ENCODE data around the gene AOC1. TPM values are rescaled to one million over a fixed set of nuclear protein-coding genes. Genes with fewer than 3 reads are reported as not detected.

The AOC1 gene
- total and polyA plus RNA-seq, 2 of the 4 experiments (the other 2 are of a cell fraction): not detected

DNA sequence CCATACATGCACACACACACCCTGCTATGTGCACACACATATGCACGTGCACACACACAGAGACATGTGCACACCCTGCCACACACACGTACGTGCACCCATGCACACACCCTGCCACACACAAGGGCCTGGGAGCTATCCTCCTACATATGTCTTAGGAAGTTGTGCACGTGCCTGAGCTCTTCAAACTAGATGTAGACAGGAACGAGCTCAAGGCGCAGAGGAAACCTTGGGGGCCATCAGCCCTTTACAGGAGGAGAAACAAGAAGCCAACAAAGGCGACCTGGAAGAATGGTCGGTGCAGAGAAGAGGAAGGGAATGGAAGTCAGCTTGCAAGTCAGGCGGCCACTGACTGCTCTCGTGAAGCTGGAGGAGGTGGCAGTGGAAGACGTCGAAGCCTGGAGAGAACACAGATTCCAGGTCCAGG is 58.7 kb downstream of the AOC1 start:
- H3K18ac ChIP-seq (ENCODE audit: low read depth, low read length): no peak overlapping the region
- H2AK5ac ChIP-seq (ENCODE audit: low read depth, low read length): no peak overlapping the region
- no peak overlapping the region for H3K4ac ChIP-seq (ENCODE audit: low read depth, low read length)
- H3K9me3 ChIP-seq (ENCODE audit: control insufficient read depth, insufficient read depth, low read length): no peaks in the 10 kb centered on the region
- no peak overlapping the region for H4K91ac ChIP-seq (ENCODE audit: insufficient read depth, low read depth, low read length)
- 62% methylated on average over 3 of the region's 12 CpGs; no CpG with 5 or more reads in 1 of the 2 experiments for WGBS, 2 experiments (ENCODE audit: extremely low coverage in 2 of 2, insufficient read length in 1 of 2)
- intact Hi-C loops (cut with micrococcal nuclease): no loop called here
- no peaks in the 10 kb centered on the region for H3K36me3 ChIP-seq (ENCODE audit: control insufficient read depth, insufficient read depth, low read length)
- no peak for TF ChIP-seq MXI1 (IDR thresholded peaks at IDR 0.05; ENCODE audit: borderline replicate concordance, low read depth, low read length)
- TF ChIP-seq RAD21 (IDR thresholded peaks at IDR 0.05; ENCODE audit: low read length): no peak
- TF ChIP-seq RFX5 (IDR thresholded peaks at IDR 0.05; ENCODE audit: low read depth, low read length): no peak
- TF ChIP-seq MAFK (IDR thresholded peaks at IDR 0.05; ENCODE audit: low read depth, low read length): no peak
- TF ChIP-seq FOS (IDR thresholded peaks at IDR 0.05; ENCODE audit: low read depth, low read length): no peak
- TF ChIP-seq CEBPB (IDR thresholded peaks at IDR 0.05; ENCODE audit: low read depth, low read length): no peak
- TF ChIP-seq RCOR1 (IDR thresholded peaks at IDR 0.05; ENCODE audit: insufficient replicate concordance, low read length): no peak
- no TSS peak for BruUV-seq (replicated peaks)
- ChIA-PET CTCF (no interaction called here), POLR2A (ENCODE audit: unreplicated experiment) (interaction anchor here (0.6 kb wide), 1 partner anchor 27 kb away, joined by 3 read pairs; no protein-coding TSS in a partner anchor)
- H3K56ac ChIP-seq (ENCODE audit: extremely low read depth, insufficient read depth, low read length): no peak overlapping the region
- dilution Hi-C loops (cut with HindIII; ENCODE audit: low sequenced_read_pairs, unreplicated experiment): no loop called here
- H3K4me1 ChIP-seq (ENCODE audit: control insufficient read depth, insufficient read depth, low read length): no peaks in the 10 kb centered on the region
- H2AFZ ChIP-seq (replicated peaks; ENCODE audit: low read length, poor library complexity): no peak overlapping the region
- H4K8ac ChIP-seq (ENCODE audit: low read depth in 2 of 2, low read length in 2 of 2): no peak overlapping the region
- H3K27me3 ChIP-seq (ENCODE audit: control insufficient read depth, insufficient read depth, low read length): peaks cover 23% of the 10 kb centered on the region; the same call in 1 of the 2 replicates
- H2AK9ac ChIP-seq (replicated peaks; ENCODE audit: low read depth, low read length, poor library complexity): no peak overlapping the region
- no peak overlapping the region for H3K14ac ChIP-seq (replicated peaks; ENCODE audit: low read depth, low read length)
- no peaks in the 10 kb centered on the region for H3K9me1 ChIP-seq (ENCODE audit: insufficient read depth, low read length)
- H4K20me1 ChIP-seq (ENCODE audit: insufficient read depth, low read length): no peaks in the 10 kb centered on the region
- no peaks in the 10 kb centered on the region for H3K79me1 ChIP-seq (ENCODE audit: low read depth in 1 of 2, low read length in 2 of 2)
- H3K9ac ChIP-seq (ENCODE audit: low read depth, low read length): no peak overlapping the region
- H3K4me2 ChIP-seq (ENCODE audit: low read depth, low read length): no peak overlapping the region
- H2BK120ac ChIP-seq (ENCODE audit: low read depth, low read length): no peak overlapping the region
- H3K4me3 ChIP-seq (ENCODE audit: insufficient read depth, low read depth, low read length): no peak overlapping the region
- in situ Hi-C loops (cut with MboI; ENCODE audit: low sequenced_read_pairs): no loop called here
- H3K23ac ChIP-seq (ENCODE audit: low read depth, low read length): no peak overlapping the region
- no peak overlapping the region for H2BK5ac ChIP-seq (ENCODE audit: low read depth, low read length, poor library complexity, severe bottlenecking)
- ATAC-seq (ENCODE audit: low read depth) (no peak), DNase-seq (no peak)
- no peak overlapping the region for H3K27ac ChIP-seq (ENCODE audit: insufficient read depth, low read length)
- no peak overlapping the region for H4K5ac ChIP-seq (ENCODE audit: low read depth, low read length)
- no peak overlapping the region for H2BK20ac ChIP-seq (ENCODE audit: low read depth, low read length)
- H2BK15ac ChIP-seq (ENCODE audit: low read depth, low read length): no peak overlapping the region

Other genes starting within 250 kb of the AOC1 start
- gene GIMAP6, start 220.1 kb upstream of the AOC1 start, total RNA-seq (2012; rRNA removed): not detected in 2 replicates
- gene GIMAP6, start 220.1 kb upstream of the AOC1 start, polyA plus RNA-seq (2012; rRNA removed): not detected in 2 replicates
- gene GIMAP2, start 166.8 kb upstream of the AOC1 start, total RNA-seq (2012; rRNA removed): under 0.01 TPM in 1 of 2 replicates, not detected in the other
- not detected in 2 replicates for gene GIMAP2, start 166.8 kb upstream of the AOC1 start, polyA plus RNA-seq (2012; rRNA removed)
- not detected in 2 replicates for gene GIMAP1, start 135.9 kb upstream of the AOC1 start, total RNA-seq (2012; rRNA removed)
- gene GIMAP1, start 135.9 kb upstream of the AOC1 start, polyA plus RNA-seq (2012; rRNA removed): not detected in 2 replicates
- gene GIMAP5, start 115.1 kb upstream of the AOC1 start, total RNA-seq (2012; rRNA removed): not detected in 2 replicates
- gene GIMAP5, start 115.1 kb upstream of the AOC1 start, polyA plus RNA-seq (2012; rRNA removed): not detected in 2 replicates
- not detected in 2 replicates for gene TMEM176B, start 52.2 kb upstream of the AOC1 start, total RNA-seq (2012; rRNA removed)
- not detected in 2 replicates for gene TMEM176B, start 52.2 kb upstream of the AOC1 start, polyA plus RNA-seq (2012; rRNA removed)
- not detected in 2 replicates for gene TMEM176A, start 51.7 kb upstream of the AOC1 start, total RNA-seq (2012; rRNA removed)
- not detected in 2 replicates for gene TMEM176A, start 51.7 kb upstream of the AOC1 start, polyA plus RNA-seq (2012; rRNA removed)
- 0.56 and 0.90 TPM in 2 replicates for gene KCNH2, start 125.8 kb downstream of the AOC1 start, total RNA-seq (2012; rRNA removed)
- gene KCNH2, start 125.8 kb downstream of the AOC1 start, polyA plus RNA-seq (2012; rRNA removed): 1.6 and 2.1 TPM in 2 replicates
- gene NOS3, start 138.5 kb downstream of the AOC1 start, total RNA-seq (2012; rRNA removed): 0.28 and 0.72 TPM in 2 replicates
- 2.0 and 2.9 TPM in 2 replicates for gene NOS3, start 138.5 kb downstream of the AOC1 start, polyA plus RNA-seq (2012; rRNA removed)
- 0.18 TPM in 1 of 2 replicates, not detected in the other for gene ATG9B, start 172.0 kb downstream of the AOC1 start, total RNA-seq (2012; rRNA removed)
- 0.91 and 1.1 TPM in 2 replicates for gene ATG9B, start 172.0 kb downstream of the AOC1 start, polyA plus RNA-seq (2012; rRNA removed)
- 14.7 and 16.3 TPM in 2 replicates for gene ABCB8, start 175.9 kb downstream of the AOC1 start, total RNA-seq (2012; rRNA removed)
- 26.8 and 27.5 TPM in 2 replicates for gene ABCB8, start 175.9 kb downstream of the AOC1 start, polyA plus RNA-seq (2012; rRNA removed)
- not detected in 2 replicates for gene ASIC3, start 196.0 kb downstream of the AOC1 start, total RNA-seq (2012; rRNA removed)
- 0.70 and 0.74 TPM in 2 replicates for gene ASIC3, start 196.0 kb downstream of the AOC1 start, polyA plus RNA-seq (2012; rRNA removed)
- 22.4 and 24.7 TPM in 2 replicates for gene CDK5, start 205.4 kb downstream of the AOC1 start, total RNA-seq (2012; rRNA removed)
- gene CDK5, start 205.4 kb downstream of the AOC1 start, polyA plus RNA-seq (2012; rRNA removed): 34.8 and 45.6 TPM in 2 replicates
- gene SLC4A2, start 207.1 kb downstream of the AOC1 start, total RNA-seq (2012; rRNA removed): 25.3 and 29.6 TPM in 2 replicates
- 91.0 and 112 TPM in 2 replicates for gene SLC4A2, start 207.1 kb downstream of the AOC1 start, polyA plus RNA-seq (2012; rRNA removed)
- gene FASTK, start 228.3 kb downstream of the AOC1 start, total RNA-seq (2012; rRNA removed): 41.9 and 53.8 TPM in 2 replicates
- 115 and 127 TPM in 2 replicates for gene FASTK, start 228.3 kb downstream of the AOC1 start, polyA plus RNA-seq (2012; rRNA removed)
- 6.8 and 7.8 TPM in 2 replicates for gene TMUB1, start 231.0 kb downstream of the AOC1 start, total RNA-seq (2012; rRNA removed)
- 29.8 and 38.3 TPM in 2 replicates for gene TMUB1, start 231.0 kb downstream of the AOC1 start, polyA plus RNA-seq (2012; rRNA removed)
- 33.3 and 35.3 TPM in 2 replicates for gene AGAP3, start 234.0 kb downstream of the AOC1 start, total RNA-seq (2012; rRNA removed)
- gene AGAP3, start 234.0 kb downstream of the AOC1 start, polyA plus RNA-seq (2012; rRNA removed): 93.9 and 99.5 TPM in 2 replicates